Esophagus muscularis mucosa (tissue), 4 donors: ENCODE data around the gene TRIM24. TPM values are rescaled to one million over a fixed set of nuclear protein-coding genes. Genes with fewer than 3 reads are reported as not detected.
"Not testable (repeated sequence)": the region's sequence is repeated elsewhere in the genome, so short reads cannot be mapped to it uniquely, and the experiment has no call there.

Experiments
- DNase-seq: peaks from one replicate; pipeline ENCODE4 v3.0.0-alpha.2; 2017; ENCODE audit errors: extremely low spot score
- H3K27ac ChIP-seq, 4 donors: fragments of 200-600 bp; sonication (generic); replicated peaks in 1 of 4; 1 replicate in 3 of 4; 2 replicates in 1 of 4; pipeline ENCODE4 v1.5.1; 2016 to 2019; ENCODE audit warnings: mild to moderate bottlenecking in 1 of 4
- H3K27me3 ChIP-seq, 4 donors: fragments of 200-600 bp; sonication (generic); one replicate each; pipeline versions ENCODE4 v1.5.1 to v1.6.0; 2016 to 2019
- H3K36me3 ChIP-seq, 4 donors: fragments of 200-600 bp; sonication (generic); one replicate each; pipeline ENCODE4 v1.5.1; 2016 to 2019
- H3K4me1 ChIP-seq, 4 donors: fragments of 200-600 bp; sonication (generic); one replicate each; pipeline ENCODE4 v1.5.1; 2016 to 2019
- H3K4me3 ChIP-seq, 4 donors: fragments of 200-600 bp; sonication (generic); 1 replicate in 2 of 4; 2 replicates in 2 of 4; pipeline ENCODE4 v1.5.1; 2016 to 2019; ENCODE audit warnings: mild to moderate bottlenecking in 4 of 4, moderate library complexity in 1 of 4
- H3K9me3 ChIP-seq, 4 donors: fragments of 200-600 bp; sonication (generic); 1 replicate in 3 of 4; 2 replicates in 1 of 4; pipeline ENCODE4 v1.5.1; 2016 to 2019
- CTCF ChIP-seq, 3 experiments: fragments of 200-600 bp in 2 of 3; fragments of 450-650 bp in 1 of 3; sonication (generic) in 2 of 3; IDR thresholded peaks; one replicate each; pipeline ENCODE4 v1.5.1; 2017 to 2019; ENCODE audit warnings: antibody characterized with exemption in 3 of 3, mild to moderate bottlenecking in 2 of 3, moderate library complexity in 1 of 3
- EP300 ChIP-seq: sonication (generic); formaldehyde crosslinking; IDR thresholded peaks from one replicate; pipeline ENCODE4 v1.6.1; 2017; ENCODE audit warnings: antibody characterized with exemption
- POLR2A ChIP-seq: fragments of 450-650 bp; IDR thresholded peaks from one replicate; pipeline ENCODE4 v1.6.1; 2017; ENCODE audit warnings: antibody characterized with exemption, moderate library complexity, mild to moderate bottlenecking, low read depth
- POLR2AphosphoS5 ChIP-seq, 2 donors: sonication (generic); formaldehyde crosslinking; IDR thresholded peaks; one replicate each; pipeline ENCODE4 v1.6.1; 2017; ENCODE audit warnings: antibody characterized with exemption in 2 of 2
- WGBS: methylation state at CpG from one replicate; pipeline ENCODE4 v1.1.5; 2018; 5-methylcytosine and 5-hydroxymethylcytosine counted together
- intact Hi-C: fragments of 100-400 bp; cut with DNase I; formaldehyde crosslinking; loops from one replicate; pipeline ENCODE4 v1.15.1; 2023
- total RNA-seq, 4 donors: library from RNA; depleted of rRNA; stranded (reverse); fragments of >200 nt; gene quantifications; one replicate each; pipeline versions ENCODE4 v1.1.0 to v1.2.1, GENCODE V29; 2016

Gene TRIM24
- total RNA-seq = 10 to 100 TPM in 3 of 4 donors, 1 to 10 TPM in 1; 8.7 to 15.6 (median 13.1) TPM

GRCh38 chr7:138460176-138460648 lies at the start of gene TRIM24:
Gene TRIM24, plus strand, starts transcription at chr7:138460259. Its CDS starts 290 bp downstream, at chr7:138460549.
- peak within 1 kb of the TSS; percentile 92 to 98 (median 94) for H3K27ac ChIP-seq
- intact Hi-C loops = no loop called here
- H3K4me3 ChIP-seq = peak within 1 kb of the TSS; percentile 74 to 89 (median 83)
- H3K9me3 ChIP-seq = no peaks in the 10 kb centered on the region
- no peaks in the 10 kb centered on the region for H3K27me3 ChIP-seq
- peaks cover 9 to 15% (median 15%) of the 10 kb centered on the region in 4 donors for H3K4me1 ChIP-seq
- no peaks in the 10 kb centered on the region for H3K36me3 ChIP-seq
- WGBS = no CpG with 5 or more reads among the region's 59 CpGs
- TF ChIP-seq CTCF (IDR thresholded peaks at IDR 0.05) (no peak), EP300 (no peak), POLR2AphosphoS5 (IDR thresholded peaks at IDR 0.05) (peak; percentile 90 to 95), POLR2A (peak; percentile 79)
- no peak for DNase-seq

DNA sequence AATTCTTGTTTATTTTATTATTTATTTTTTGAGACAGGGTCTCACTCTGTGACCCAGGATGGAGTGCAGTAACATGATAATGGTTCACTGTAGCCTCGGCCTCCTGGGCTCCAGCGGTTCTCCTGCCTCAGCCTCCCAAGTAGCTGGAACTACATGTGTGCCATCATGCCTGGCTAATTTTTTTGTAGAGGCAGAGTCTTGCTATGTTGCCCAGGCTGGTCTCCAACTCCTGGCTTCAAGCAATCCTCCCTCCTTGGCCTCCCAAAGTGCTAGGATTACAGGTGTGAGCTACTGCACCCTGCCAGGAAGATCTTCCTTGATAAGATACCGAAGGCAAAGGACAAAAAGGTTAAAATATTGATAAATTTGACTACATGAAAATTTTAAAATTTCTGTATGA lies 48.0 kb upstream of the TRIM24 start:
- 83% methylated on average over 3 of the region's 3 CpGs for WGBS
- DNase-seq, H3K27ac ChIP-seq, H3K4me3 ChIP-seq, intact Hi-C loops, H3K27me3 ChIP-seq, H3K4me1 ChIP-seq, H3K9me3 ChIP-seq, H3K36me3 ChIP-seq: not testable (repeated sequence)

- 89% methylated on average over 6 of the region's 6 CpGs for WGBS
- intact Hi-C loops, H3K27ac ChIP-seq, H3K36me3 ChIP-seq, H3K4me3 ChIP-seq, DNase-seq, H3K9me3 ChIP-seq, H3K27me3 ChIP-seq, H3K4me1 ChIP-seq: not testable (repeated sequence)
Measured at GRCh38 chr7:138412921-138413320, 47.1 kb upstream of the TRIM24 start.

- no peak overlapping the region for H3K27ac ChIP-seq
- no peaks in the 10 kb centered on the region for H3K9me3 ChIP-seq
- no peaks in the 10 kb centered on the region for H3K4me1 ChIP-seq
- TF ChIP-seq CTCF (IDR thresholded peaks at IDR 0.05) = no peak
- TF ChIP-seq POLR2AphosphoS5 (IDR thresholded peaks at IDR 0.05) = no peak
- TF ChIP-seq EP300 = no peak
- TF ChIP-seq POLR2A = no peak
- H3K36me3 ChIP-seq = no peaks in the 10 kb centered on the region
- intact Hi-C loops = no loop called here
- no peak overlapping the region for H3K4me3 ChIP-seq
- peaks cover 0 to 5% (median 0%) of the 10 kb centered on the region in 4 donors for H3K27me3 ChIP-seq
- 64% methylated on average over 3 of the region's 3 CpGs for WGBS
- DNase-seq = no peak
Measured at GRCh38 chr7:138417078-138417700, 42.9 kb upstream of the TRIM24 start.

GRCh38 chr7:138417764-138418163 lies 42.3 kb upstream of the TRIM24 start:
- intact Hi-C loops = no loop called here
- WGBS = 84% methylated on average over 1 of the region's 1 CpG
- no peak for DNase-seq
- Histone ChIP-seq H3K27ac (no peak overlapping the region), H3K27me3 (peaks cover 0 to 4% (median 0%) of the 10 kb centered on the region in 4 donors), H3K4me3 (no peak overlapping the region), H3K4me1 (no peaks in the 10 kb centered on the region), H3K36me3 (no peaks in the 10 kb centered on the region), H3K9me3 (no peaks in the 10 kb centered on the region)
- TF ChIP-seq EP300 (no peak), POLR2AphosphoS5 (IDR thresholded peaks at IDR 0.05) (no peak)

GRCh38 chr7:138418403-138418802 lies 41.7 kb upstream of the TRIM24 start:
- H3K36me3 ChIP-seq, intact Hi-C loops, DNase-seq, H3K4me1 ChIP-seq, H3K9me3 ChIP-seq, H3K27me3 ChIP-seq, H3K4me3 ChIP-seq, H3K27ac ChIP-seq: not testable (repeated sequence)
- 75% methylated on average over 1 of the region's 1 CpG for WGBS

DNA sequence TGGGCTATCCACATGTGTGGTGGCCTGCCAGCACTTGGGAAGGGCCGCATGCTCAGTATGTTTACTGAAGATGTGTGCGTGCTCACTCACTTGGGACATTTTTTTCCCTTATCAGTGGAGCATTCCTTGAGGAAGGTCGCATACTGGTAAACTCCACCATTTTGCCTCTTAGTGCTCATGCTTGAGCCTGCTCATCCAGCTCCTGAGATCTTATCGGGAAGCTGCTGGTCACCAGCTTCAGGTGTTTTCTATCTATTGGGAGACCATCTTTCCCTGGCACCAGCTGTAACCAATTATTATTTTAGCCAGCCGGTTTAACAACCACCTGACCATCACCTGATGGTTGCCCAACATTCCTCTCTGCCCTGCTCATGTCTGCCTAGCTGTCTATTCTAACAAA lies 35.0 kb upstream of the TRIM24 start:
- no peak for TF ChIP-seq POLR2AphosphoS5 (IDR thresholded peaks at IDR 0.05)
- no peak for TF ChIP-seq POLR2A
- TF ChIP-seq EP300 = no peak

More for the DNA sequence above, 35.0 kb upstream of the TRIM24 start:
- 86% methylated on average over 3 of the region's 5 CpGs for WGBS
- Histone ChIP-seq H3K9me3 (peaks cover 0 to 30% (median 14%) of the 10 kb centered on the region in 4 donors), H3K36me3 (no peaks in the 10 kb centered on the region), H3K4me3 (no peak overlapping the region), H3K27ac (no peak overlapping the region), H3K27me3 (peaks cover 0 to 6% (median 0%) of the 10 kb centered on the region in 4 donors), H3K4me1 (no peaks in the 10 kb centered on the region)
- intact Hi-C loops = no loop called here
- no peak for DNase-seq
